ENCODE results near the gene GSTA4. TPM values are rescaled to one million over a fixed set of nuclear protein-coding genes. Genes with fewer than 3 reads are reported as not detected.

GSTA4 gene
- total RNA-seq, 1 experiment from 2014 or later, result 29.5 TPM

GRCh38 chr6:53014744-53015143, 19.7 kb upstream of the GSTA4 start:
- TF ChIP-seq CTCF (IDR thresholded peaks at IDR 0.05; ENCODE audit: insufficient read depth in 1 of 2, low read depth in 1 of 2, low read length in 1 of 2, severe bottlenecking in 1 of 2, unreplicated experiment in 1 of 2), result no peak
- H3K36me3 ChIP-seq (ENCODE audit: control insufficient read depth, insufficient read depth, low read length), result peaks cover 3% of the 10 kb centered on the region
- Mint-ChIP-seq H3K27ac (ENCODE audit: unreplicated experiment) (no peak overlapping the region), H3K4me3 (ENCODE audit: unreplicated experiment) (no peak overlapping the region), H3K9me3 (ENCODE audit: unreplicated experiment) (no peaks in the 10 kb centered on the region), H3K36me3 (ENCODE audit: insufficient read depth, unreplicated experiment) (peaks cover 26% of the 10 kb centered on the region), H3K4me1 (ENCODE audit: low read depth, unreplicated experiment) (peaks cover 11% of the 10 kb centered on the region), H3K27me3 (ENCODE audit: insufficient read depth, unreplicated experiment) (no peaks in the 10 kb centered on the region)
- intact Hi-C loops (cut with micrococcal nuclease; ENCODE audit: unreplicated experiment), result no loop called here
- ChIA-PET POLR2A (no interaction called here), CTCF (no interaction called here)
- H3K9me3 ChIP-seq, result no peaks in the 10 kb centered on the region
- BruUV-seq (replicated peaks), result no TSS peak
- H3K4me3 ChIP-seq (ENCODE audit: low read depth, low read length), result no peak overlapping the region
- no peak for DNase-seq
- H3K4me1 ChIP-seq, result peaks cover 45% of the 10 kb centered on the region
- no peaks in the 10 kb centered on the region for H3K27me3 ChIP-seq (replicated peaks; ENCODE audit: control insufficient read depth, insufficient read depth, low read length)

- CTCF ChIA-PET, result no interaction called here
- Mint-ChIP-seq H3K9me3 (ENCODE audit: unreplicated experiment) (no peaks in the 10 kb centered on the region), H3K27ac (ENCODE audit: unreplicated experiment) (no peak overlapping the region), H3K4me3 (ENCODE audit: unreplicated experiment) (no peak overlapping the region), H3K36me3 (ENCODE audit: insufficient read depth, unreplicated experiment) (peaks cover 29% of the 10 kb centered on the region), H3K4me1 (ENCODE audit: low read depth, unreplicated experiment) (peaks cover 14% of the 10 kb centered on the region), H3K27me3 (ENCODE audit: insufficient read depth, unreplicated experiment) (no peaks in the 10 kb centered on the region)
- POLR2A ChIA-PET, result no interaction called here
- H3K4me1 ChIP-seq, result peaks cover 45% of the 10 kb centered on the region
- peaks cover 5% of the 10 kb centered on the region for H3K36me3 ChIP-seq (ENCODE audit: control insufficient read depth, insufficient read depth, low read length)
- no peaks in the 10 kb centered on the region for H3K27me3 ChIP-seq (replicated peaks; ENCODE audit: control insufficient read depth, insufficient read depth, low read length)
- no TSS peak for BruUV-seq (replicated peaks)
- no peak overlapping the region for H3K4me3 ChIP-seq (ENCODE audit: low read depth, low read length)
- DNase-seq, result no peak
- no peak for TF ChIP-seq CTCF (IDR thresholded peaks at IDR 0.05; ENCODE audit: insufficient read depth in 1 of 2, low read depth in 1 of 2, low read length in 1 of 2, severe bottlenecking in 1 of 2, unreplicated experiment in 1 of 2)
- intact Hi-C loops (cut with micrococcal nuclease; ENCODE audit: unreplicated experiment), result no loop called here
- no peaks in the 10 kb centered on the region for H3K9me3 ChIP-seq
Measured at GRCh38 chr6:53014063-53014462, 19.0 kb upstream of the GSTA4 start.

- Histone ChIP-seq H3K9me3 (no peaks in the 10 kb centered on the region), H3K36me3 (ENCODE audit: control insufficient read depth, insufficient read depth, low read length) (peaks cover 5% of the 10 kb centered on the region), H3K27me3 (replicated peaks; ENCODE audit: control insufficient read depth, insufficient read depth, low read length) (no peaks in the 10 kb centered on the region), H3K4me1 (peaks cover 45% of the 10 kb centered on the region), H3K4me3 (ENCODE audit: low read depth, low read length) (no peak overlapping the region)
- POLR2A ChIA-PET, result no interaction called here
- Mint-ChIP-seq H3K27ac (ENCODE audit: unreplicated experiment) (no peak overlapping the region), H3K27me3 (ENCODE audit: insufficient read depth, unreplicated experiment) (no peaks in the 10 kb centered on the region), H3K4me3 (ENCODE audit: unreplicated experiment) (no peak overlapping the region), H3K4me1 (ENCODE audit: low read depth, unreplicated experiment) (peaks cover 14% of the 10 kb centered on the region), H3K36me3 (ENCODE audit: insufficient read depth, unreplicated experiment) (peaks cover 29% of the 10 kb centered on the region), H3K9me3 (ENCODE audit: unreplicated experiment) (no peaks in the 10 kb centered on the region)
- DNase-seq, result peak in 1 of 2 experiments; percentile 51
- TF ChIP-seq CTCF (IDR thresholded peaks at IDR 0.05; ENCODE audit: insufficient read depth in 1 of 2, low read depth in 1 of 2, low read length in 1 of 2, severe bottlenecking in 1 of 2, unreplicated experiment in 1 of 2), result no peak
- BruUV-seq (replicated peaks), result no TSS peak
- CTCF ChIA-PET, result no interaction called here
- intact Hi-C loops (cut with micrococcal nuclease; ENCODE audit: unreplicated experiment), result no loop called here
Measured at GRCh38 chr6:53011979-53012378, 16.9 kb upstream of the GSTA4 start.

All from Caco-2 (cell line).